GM12873 (cell line): ENCODE results near the gene TTLL12.

Source experiments
- CTCF ChIP-seq: IDR thresholded peaks from 2 replicates; pipeline ENCODE4 v1.5.1; 2012; ENCODE audit warnings: low read depth, mild to moderate bottlenecking, moderate library complexity, low read length, control low read depth; ENCODE audit not compliant: insufficient read depth; ENCODE audit errors: missing control alignments

Gene TTLL12

GRCh38 chr22:43207849-43208702 lies 21.1 kb upstream of the TTLL12 start:
- no peak for TF ChIP-seq CTCF

- TF ChIP-seq CTCF: no peak
Measured at GRCh38 chr22:43207386-43207785, 20.5 kb upstream of the TTLL12 start.

GRCh38 chr22:43206509-43207161 lies 19.7 kb upstream of the TTLL12 start:
- TF ChIP-seq CTCF: no peak

- TF ChIP-seq CTCF: no peak
Measured at GRCh38 chr22:43205748-43206508, 19.0 kb upstream of the TTLL12 start.

GRCh38 chr22:43205261-43205691 lies 18.3 kb upstream of the TTLL12 start:
- TF ChIP-seq CTCF: no peak

GRCh38 chr22:43203471-43203981 lies 16.6 kb upstream of the TTLL12 start:
- no peak for TF ChIP-seq CTCF

- TF ChIP-seq CTCF: no peak
Measured at GRCh38 chr22:43202756-43203410, 15.9 kb upstream of the TTLL12 start.
